Spinal cord (tissue), 10 donors: ENCODE measurements around the gene MRPS34. TPM values are rescaled to one million over a fixed set of nuclear protein-coding genes. Genes with fewer than 3 reads are reported as not detected.

Experiments
- DNase-seq, 6 donors: peaks; one replicate each; pipeline versions ENCODE4 v3.0.0 to v3.0.0-alpha.2; 2013 to 2015; ENCODE audit warnings: low spot score in 6 of 6, low read depth in 4 of 6
- H3K27ac ChIP-seq: one replicate; pipeline ENCODE4 v1.5.1; 2013; ENCODE audit warnings: low read depth, low read length, control low read depth
- H3K27me3 ChIP-seq: one replicate; pipeline ENCODE4 v1.6.1; 2013; ENCODE audit warnings: low read length; ENCODE audit not compliant: control insufficient read depth, insufficient read depth
- H3K36me3 ChIP-seq: one replicate; pipeline ENCODE4 v1.6.1; 2013; ENCODE audit warnings: low read length; ENCODE audit not compliant: control insufficient read depth, insufficient read depth
- H3K4me1 ChIP-seq: one replicate; pipeline ENCODE4 v1.6.1; 2013; ENCODE audit warnings: low read length; ENCODE audit not compliant: control insufficient read depth, insufficient read depth
- H3K4me3 ChIP-seq: one replicate; pipeline ENCODE4 v1.5.1; 2013; ENCODE audit warnings: low read depth, low read length, control low read depth
- H3K9me3 ChIP-seq: one replicate; pipeline ENCODE4 v1.6.1; 2013; ENCODE audit warnings: low read length; ENCODE audit not compliant: control insufficient read depth, insufficient read depth
- whole genome bisulfite sequencing: methylation state at CpG from one replicate; pipeline ENCODE4 v1.1.5; 2013; ENCODE audit warnings: missing lambda C conversion rate; ENCODE audit not compliant: insufficient coverage; 5-methylcytosine and 5-hydroxymethylcytosine counted together
- polyA plus RNA-seq, 2 donors: library from polyadenylated mRNA; unstranded; fragments of 120-200 nt; gene quantifications; one replicate each; pipeline ENCODE4 v1.2.1, GENCODE V29; 2013; ENCODE audit not compliant: insufficient read length in 2 of 2
- total RNA-seq, 2 donors: library from RNA; depleted of rRNA in 1 of 2; stranded (reverse); fragments of 120-200 nt in 1 of 2; fragments of >200 nt in 1 of 2; gene quantifications; one replicate each; pipeline versions ENCODE4 v1.2.3 to v1.2.4, GENCODE V29; 2013 to 2014
- donor health status: healthy.

MRPS34 gene
- total and polyA plus RNA-seq, 4 donors = 22.9 to 86.5 (median 78.8) TPM

- Histone ChIP-seq H3K36me3 (peaks cover 97% of the 10 kb centered on the region), H3K27me3 (no peaks in the 10 kb centered on the region), H3K9me3 (no peaks in the 10 kb centered on the region), H3K4me1 (peaks cover 12% of the 10 kb centered on the region), H3K4me3 (no peak overlapping the region), H3K27ac (no peak overlapping the region)
- 95% methylated on average over 17 of the region's 21 CpGs for WGBS
- no peak for DNase-seq
Measured at GRCh38 chr16:1764971-1765370, 8.0 kb downstream of the MRPS34 start.

DNA sequence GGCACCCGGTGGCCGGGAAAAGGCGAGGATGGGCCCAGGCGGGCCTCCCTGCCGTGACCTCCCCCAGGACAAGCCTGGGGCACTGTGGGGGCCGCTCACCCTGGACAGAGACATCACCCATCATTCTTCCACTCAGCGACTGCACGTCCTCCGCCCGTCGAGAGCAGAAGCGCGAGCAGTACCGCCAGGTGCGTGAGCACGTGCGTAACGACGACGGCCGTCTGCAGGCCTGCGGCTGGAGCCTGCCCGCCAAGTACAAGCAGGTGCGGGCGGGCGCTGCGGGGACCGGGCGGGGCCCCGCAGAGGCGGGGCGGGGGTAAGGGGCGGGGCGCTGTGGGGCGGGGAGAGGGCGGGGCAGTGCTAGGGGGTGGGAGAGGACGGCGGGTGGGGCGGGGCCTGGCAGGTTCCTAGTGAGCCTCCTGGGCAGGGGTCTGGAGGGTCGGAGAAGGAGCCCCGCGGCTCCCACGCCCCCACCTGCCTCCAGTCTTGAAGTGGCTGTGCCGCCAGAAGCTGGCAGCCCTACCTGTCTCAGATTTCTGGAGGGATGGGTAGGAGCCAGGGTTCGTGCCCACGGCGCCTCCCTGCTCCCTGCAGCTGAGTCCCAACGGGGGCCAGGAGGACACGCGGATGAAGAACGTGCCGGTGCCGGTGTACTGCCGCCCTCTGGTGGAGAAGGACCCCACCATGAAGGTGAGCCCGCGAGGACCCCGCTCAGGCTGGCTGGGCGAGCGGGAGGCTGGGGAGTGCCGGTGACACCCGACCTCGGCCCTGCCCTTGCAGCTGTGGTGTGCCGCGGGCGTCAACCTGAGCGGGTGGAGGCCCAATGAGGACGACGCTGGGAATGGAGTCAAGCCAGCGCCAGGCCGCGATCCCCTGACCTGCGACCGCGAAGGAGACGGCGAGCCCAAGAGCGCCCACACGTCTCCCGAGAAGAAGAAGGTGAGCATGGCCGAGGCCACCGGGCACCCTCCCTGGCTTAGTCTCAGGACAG is 9.1 kb downstream of the MRPS34 start:
- no peaks in the 10 kb centered on the region for H3K9me3 ChIP-seq
- H3K36me3 ChIP-seq = peaks cover 97% of the 10 kb centered on the region
- peaks cover under 1% of the 10 kb centered on the region for H3K4me1 ChIP-seq
- 53% methylated on average over 58 of the region's 81 CpGs for WGBS
- no peaks in the 10 kb centered on the region for H3K27me3 ChIP-seq
- peak in 2 of 6 donors; percentile 45 to 58 for DNase-seq
- no peak overlapping the region for H3K4me3 ChIP-seq
- H3K27ac ChIP-seq = no peak overlapping the region

DNA sequence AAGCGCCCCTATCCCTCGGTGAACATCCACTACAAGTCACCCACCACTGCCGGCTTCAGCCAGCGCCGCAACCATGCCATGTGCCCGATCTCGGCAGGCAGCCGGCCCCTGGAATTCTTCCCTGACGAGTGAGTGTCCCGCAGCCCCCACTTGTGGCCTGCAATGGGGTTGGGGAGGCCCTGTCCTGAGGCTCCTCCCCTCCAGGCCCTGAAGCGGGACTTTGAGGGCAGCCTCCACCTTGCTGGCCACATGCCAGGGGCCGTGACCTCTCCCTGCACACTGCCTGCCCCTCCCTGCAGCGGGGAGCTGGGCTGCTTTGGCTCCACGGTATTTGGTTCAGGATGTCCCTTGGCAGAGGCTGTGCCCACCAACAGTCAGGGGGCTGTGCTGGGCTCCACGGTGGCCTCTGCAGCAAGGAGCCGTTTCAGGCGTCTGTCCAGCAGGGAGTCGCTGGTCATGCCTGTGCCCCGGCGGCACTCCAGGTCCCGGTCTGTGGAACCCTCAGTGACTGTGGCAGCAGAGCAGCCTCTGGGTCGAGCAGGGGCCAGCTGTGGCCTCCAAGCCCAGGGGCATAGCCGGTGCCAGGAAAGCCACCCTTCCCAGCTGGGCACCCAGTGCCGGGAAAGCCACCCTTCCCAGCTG is 9.9 kb downstream of the MRPS34 start:
- WGBS = 79% methylated on average over 22 of the region's 24 CpGs
- DNase-seq = no peak
- no peaks in the 10 kb centered on the region for H3K27me3 ChIP-seq
- H3K36me3 ChIP-seq = peaks cover 97% of the 10 kb centered on the region
- no peaks in the 10 kb centered on the region for H3K9me3 ChIP-seq
- no peak overlapping the region for H3K4me3 ChIP-seq
- H3K27ac ChIP-seq = no peak overlapping the region
- peaks cover 4% of the 10 kb centered on the region for H3K4me1 ChIP-seq

- WGBS = 88% methylated on average over 29 of the region's 30 CpGs
- Histone ChIP-seq H3K27ac (no peak overlapping the region), H3K36me3 (peaks cover 97% of the 10 kb centered on the region), H3K27me3 (no peaks in the 10 kb centered on the region), H3K9me3 (no peaks in the 10 kb centered on the region), H3K4me1 (peaks cover 5% of the 10 kb centered on the region), H3K4me3 (no peak overlapping the region)
- no peak for DNase-seq
Measured at GRCh38 chr16:1762196-1762878, 10.6 kb downstream of the MRPS34 start.

DNA sequence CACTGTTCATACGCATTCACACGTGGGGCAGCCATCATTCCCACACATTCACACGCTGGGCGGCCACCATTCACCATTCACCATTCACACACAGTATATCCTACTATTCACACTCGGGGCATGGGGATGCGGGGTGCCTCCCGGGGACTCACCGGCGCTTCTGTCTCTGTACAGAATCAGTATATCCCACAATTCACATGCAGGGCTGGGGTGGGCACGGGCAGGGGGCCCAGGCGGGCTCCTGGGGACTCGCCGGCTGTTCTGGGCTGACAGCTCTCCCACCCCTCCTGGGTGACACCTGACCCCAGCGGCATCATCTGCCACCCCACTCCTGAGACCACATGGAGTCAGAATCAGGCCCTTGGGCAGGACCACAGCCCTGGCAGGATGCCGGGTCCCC is 11.2 kb downstream of the MRPS34 start:
- Histone ChIP-seq H3K36me3 (peaks cover 92% of the 10 kb centered on the region), H3K27ac (no peak overlapping the region), H3K27me3 (no peaks in the 10 kb centered on the region), H3K9me3 (no peaks in the 10 kb centered on the region), H3K4me1 (peaks cover 5% of the 10 kb centered on the region), H3K4me3 (no peak overlapping the region)
- 91% methylated on average over 13 of the region's 15 CpGs for WGBS
- no peak for DNase-seq

- H3K27me3 ChIP-seq = no peaks in the 10 kb centered on the region
- H3K36me3 ChIP-seq = peaks cover 91% of the 10 kb centered on the region
- 96% methylated on average over 15 of the region's 15 CpGs for WGBS
- H3K4me1 ChIP-seq = peaks cover 5% of the 10 kb centered on the region
- no peak overlapping the region for H3K27ac ChIP-seq
- no peak overlapping the region for H3K4me3 ChIP-seq
- no peak for DNase-seq
- no peaks in the 10 kb centered on the region for H3K9me3 ChIP-seq
Measured at GRCh38 chr16:1760911-1761310, 12.0 kb downstream of the MRPS34 start.

GRCh38 chr16:1759511-1759910 is 13.4 kb downstream of the MRPS34 start:
- Histone ChIP-seq H3K4me1 (peaks cover 5% of the 10 kb centered on the region), H3K27ac (no peak overlapping the region), H3K4me3 (no peak overlapping the region), H3K9me3 (no peaks in the 10 kb centered on the region), H3K36me3 (peaks cover 91% of the 10 kb centered on the region), H3K27me3 (no peaks in the 10 kb centered on the region)
- 98% methylated on average over 21 of the region's 21 CpGs for WGBS
- no peak for DNase-seq

- Histone ChIP-seq H3K9me3 (no peaks in the 10 kb centered on the region), H3K36me3 (peaks cover 91% of the 10 kb centered on the region), H3K27me3 (no peaks in the 10 kb centered on the region), H3K4me3 (no peak overlapping the region), H3K27ac (no peak overlapping the region), H3K4me1 (peaks cover 5% of the 10 kb centered on the region)
- no peak for DNase-seq
- 92% methylated on average over 15 of the region's 18 CpGs for WGBS
Measured at GRCh38 chr16:1758923-1759322, 14.0 kb downstream of the MRPS34 start.

DNA sequence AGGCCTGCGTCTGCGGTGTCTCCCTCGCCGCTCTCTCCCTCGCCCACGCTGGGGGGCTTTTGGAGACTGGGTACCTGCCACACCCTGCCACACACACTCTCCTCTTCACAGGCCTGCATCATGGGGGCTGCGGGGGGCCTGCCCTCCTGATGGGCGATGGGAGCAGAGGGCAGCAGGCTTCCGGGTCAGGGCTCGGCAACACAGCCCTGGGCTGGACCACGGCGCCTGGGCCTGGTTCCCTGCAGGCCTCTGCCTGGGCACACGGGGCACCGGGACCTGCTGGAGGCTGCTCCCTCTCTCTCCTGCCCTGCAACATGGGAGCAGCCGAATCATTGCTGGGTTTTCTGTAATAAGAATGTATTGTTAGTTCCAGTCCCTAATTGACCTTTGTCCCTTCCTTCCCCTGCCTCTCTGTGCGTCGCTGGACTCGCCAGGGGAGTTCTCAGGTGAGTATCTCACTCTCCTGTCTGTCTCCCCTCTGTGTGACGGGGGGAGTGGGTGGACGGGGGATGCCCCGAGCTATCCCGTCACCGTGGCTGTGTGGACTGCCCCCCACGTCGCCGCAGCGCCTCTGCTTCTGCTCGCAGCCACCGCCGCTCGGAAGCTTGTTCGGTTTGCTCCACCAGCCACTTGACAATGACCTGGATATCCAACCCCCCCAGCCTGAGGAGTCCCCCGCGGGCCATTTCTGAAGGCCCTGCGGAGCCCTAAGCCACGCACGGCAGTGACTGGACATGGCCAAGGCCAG is 15.0 kb downstream of the MRPS34 start:
- no peak overlapping the region for H3K27ac ChIP-seq
- H3K4me1 ChIP-seq = peaks cover 5% of the 10 kb centered on the region
- peaks cover 92% of the 10 kb centered on the region for H3K36me3 ChIP-seq
- no peak overlapping the region for H3K4me3 ChIP-seq
- no peaks in the 10 kb centered on the region for H3K27me3 ChIP-seq
- no peaks in the 10 kb centered on the region for H3K9me3 ChIP-seq
- 91% methylated on average over 31 of the region's 37 CpGs for WGBS
- no peak for DNase-seq
